ENCODE measurements around the gene SLC27A4.

SLC27A4 gene

DNA sequence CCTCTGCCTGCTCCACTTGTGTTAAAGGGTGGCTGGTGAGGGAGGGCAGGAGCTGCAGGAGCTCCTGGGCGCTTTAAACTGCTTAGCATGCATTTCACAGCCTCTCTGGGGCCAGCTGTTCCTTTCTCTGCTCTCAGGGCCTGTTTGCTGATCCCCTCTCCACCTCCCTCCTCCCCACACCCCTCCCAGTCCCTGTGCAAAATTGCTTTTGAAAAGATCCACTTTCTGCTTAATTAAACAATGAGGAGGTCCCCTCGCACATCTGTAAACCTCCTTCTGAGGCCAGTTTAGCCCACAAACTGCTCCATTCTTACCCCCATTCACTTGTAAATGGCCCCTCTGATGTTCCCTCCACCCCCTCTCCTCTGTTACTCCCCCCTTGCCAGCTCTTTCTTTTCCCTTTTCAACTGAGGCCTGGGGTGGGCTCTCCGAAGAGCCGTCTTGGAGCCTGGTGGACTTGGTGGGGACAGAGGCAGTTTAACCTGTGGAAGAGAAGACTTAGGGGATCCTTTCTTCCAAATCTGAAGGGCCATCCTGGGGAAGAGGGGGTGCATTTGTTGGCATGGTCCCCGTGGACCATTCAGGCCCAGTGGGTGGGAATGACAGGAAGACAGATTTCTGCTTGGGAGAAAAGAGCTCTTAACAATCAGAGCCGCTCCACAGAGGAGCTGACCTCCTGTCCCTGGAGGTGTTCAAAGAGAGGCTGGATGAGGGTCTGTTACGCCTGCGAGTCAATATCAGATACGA is 42.9 kb downstream of the SLC27A4 start:
- H3K4me3 ChIP-seq (replicated peaks in 1 of 2; ENCODE audit: low read depth in 2 of 2, low read length in 2 of 2): no peak overlapping the region
- DNase-seq (ENCODE audit: low read depth in 2 of 2): no peak
- no peak for TF ChIP-seq CTCF (IDR thresholded peaks at IDR 0.05; ENCODE audit: low read depth, low read length)

GRCh38 chr9:128383791-128384190 is 43.5 kb downstream of the SLC27A4 start:
- H3K4me3 ChIP-seq (replicated peaks in 1 of 2; ENCODE audit: low read depth in 2 of 2, low read length in 2 of 2): no peak overlapping the region
- TF ChIP-seq CTCF (IDR thresholded peaks at IDR 0.05; ENCODE audit: low read depth, low read length): no peak
- no peak for DNase-seq (ENCODE audit: low read depth in 2 of 2)

- no peak overlapping the region for H3K4me3 ChIP-seq (replicated peaks in 1 of 2; ENCODE audit: low read depth in 2 of 2, low read length in 2 of 2)
- DNase-seq (ENCODE audit: low read depth in 2 of 2): no peak
- TF ChIP-seq CTCF (IDR thresholded peaks at IDR 0.05; ENCODE audit: low read depth, low read length): no peak
Measured at GRCh38 chr9:128384801-128385495, 44.6 kb downstream of the SLC27A4 start.

DNA sequence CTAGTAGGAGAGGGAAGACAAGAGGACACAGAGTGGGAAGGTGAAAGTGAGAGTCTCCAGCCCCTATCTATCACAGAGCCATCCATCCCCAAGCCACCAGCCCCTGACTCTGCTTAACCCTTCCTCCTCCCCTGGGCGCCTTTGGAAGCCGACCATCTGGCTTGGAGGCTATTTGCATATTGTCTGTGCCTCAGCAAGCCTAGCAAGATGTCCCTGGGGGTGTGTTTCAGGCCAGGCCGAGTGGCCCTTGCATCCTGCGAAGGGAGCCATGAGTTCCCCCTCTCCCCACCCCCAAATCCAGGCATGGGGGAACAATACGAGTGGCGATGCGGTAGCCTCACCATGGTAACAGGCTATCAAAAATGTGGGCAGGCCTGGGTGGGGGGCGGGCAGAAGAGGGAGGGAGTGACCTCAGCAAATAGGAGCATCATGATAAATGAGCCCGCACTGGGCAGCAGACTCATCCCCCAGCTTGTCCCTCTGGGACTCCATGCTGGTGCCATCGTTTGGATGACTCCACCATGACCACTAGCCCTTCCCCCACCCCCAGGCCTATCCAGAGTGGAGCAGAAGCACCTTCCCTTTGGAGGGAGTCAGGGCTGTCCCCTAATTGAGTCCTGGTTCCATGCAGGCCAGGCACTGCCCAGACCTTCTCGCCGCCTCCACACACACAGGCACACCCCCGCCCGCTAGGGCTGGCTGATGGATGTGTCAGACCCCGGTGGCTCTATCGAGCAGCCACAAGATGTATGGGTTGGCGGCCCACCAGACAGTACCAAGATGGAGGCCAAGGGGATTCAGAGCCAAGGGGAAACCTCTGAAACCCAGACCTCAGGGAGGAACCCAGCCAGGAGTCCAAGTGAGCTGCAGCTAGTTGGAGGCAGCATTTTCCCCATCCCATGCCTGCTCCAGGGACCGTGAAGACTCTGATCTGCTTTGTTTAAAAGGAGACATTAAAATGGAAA is 45.5 kb downstream of the SLC27A4 start:
- DNase-seq (ENCODE audit: low read depth in 2 of 2): no peak
- no peak for TF ChIP-seq CTCF (IDR thresholded peaks at IDR 0.05; ENCODE audit: low read depth, low read length)
- H3K4me3 ChIP-seq (replicated peaks in 1 of 2; ENCODE audit: low read depth in 2 of 2, low read length in 2 of 2): no peak overlapping the region

GRCh38 chr9:128388150-128388549 is 47.8 kb downstream of the SLC27A4 start:
- DNase-seq (ENCODE audit: low read depth in 2 of 2): no peak
- no peak overlapping the region for H3K4me3 ChIP-seq (replicated peaks in 1 of 2; ENCODE audit: low read depth in 2 of 2, low read length in 2 of 2)
- no peak for TF ChIP-seq CTCF (IDR thresholded peaks at IDR 0.05; ENCODE audit: low read depth, low read length)

GRCh38 chr9:128389395-128390149 is 49.2 kb downstream of the SLC27A4 start:
- no peak for TF ChIP-seq CTCF (IDR thresholded peaks at IDR 0.05; ENCODE audit: low read depth, low read length)
- no peak overlapping the region for H3K4me3 ChIP-seq (replicated peaks in 1 of 2; ENCODE audit: low read depth in 2 of 2, low read length in 2 of 2)
- DNase-seq (ENCODE audit: low read depth in 2 of 2): no peak

All from cardiac fibroblast (primary cell).